ENCODE data around the gene UCN2.

GRCh38 chr3:48548729-48549705 lies 14.6 kb downstream of the UCN2 start:
- TF ChIP-seq MAX (IDR thresholded peaks at IDR 0.05), result no peak
- TF ChIP-seq REST (IDR thresholded peaks at IDR 0.05; ENCODE audit: low read depth), result no peak
- no peak for TF ChIP-seq CEBPB (IDR thresholded peaks at IDR 0.05)
- TF ChIP-seq USF1 (IDR thresholded peaks at IDR 0.05), result no peak
- TF ChIP-seq RAD21 (IDR thresholded peaks at IDR 0.05; ENCODE audit: low read depth), result peak; percentile 93
- no peak for TF ChIP-seq FOXM1 (IDR thresholded peaks at IDR 0.05; ENCODE audit: borderline replicate concordance, low read depth)
- no peak for TF ChIP-seq EP300 (IDR thresholded peaks at IDR 0.05; ENCODE audit: borderline replicate concordance)
- no peak for TF ChIP-seq EGR1 (IDR thresholded peaks at IDR 0.05)
- TF ChIP-seq TEAD4 (IDR thresholded peaks at IDR 0.05), result no peak
- no peak for TF ChIP-seq YY1 (IDR thresholded peaks at IDR 0.05; ENCODE audit: low read depth)
- TF ChIP-seq ZBTB7A (IDR thresholded peaks at IDR 0.05; ENCODE audit: low read depth), result no peak
- no peak for TF ChIP-seq NFIC (IDR thresholded peaks at IDR 0.05)

All from Ishikawa (cell line).